Osteoblast (primary cell): Measurements from ENCODE around the gene NASP. TPM values are rescaled to one million over a fixed set of nuclear protein-coding genes. Genes with fewer than 3 reads are reported as not detected.

Source experiments
- DNase-seq: peaks from one replicate; pipeline ENCODE4 v3.0.0; 2011; ENCODE audit warnings: low spot score, mixed read lengths; ENCODE audit not compliant: insufficient read length; ENCODE audit errors: missing footprints
- H2AFZ ChIP-seq: 2 replicates; pipeline ENCODE4 v1.6.0; 2011; ENCODE audit warnings: mild to moderate bottlenecking, low read length
- H3K27ac ChIP-seq: 2 replicates; pipeline ENCODE4 v1.5.1; 2011; ENCODE audit warnings: mild to moderate bottlenecking, low read depth, low read length, moderate library complexity
- H3K27me3 ChIP-seq: 2 replicates; pipeline ENCODE4 v1.6.0; 2012; ENCODE audit warnings: mild to moderate bottlenecking, control low read depth, inconsistent platforms, low read length, moderate library complexity; ENCODE audit not compliant: insufficient read depth
- H3K36me3 ChIP-seq: 2 replicates; pipeline ENCODE4 v1.5.1; 2011; ENCODE audit warnings: mild to moderate bottlenecking, low read length, control low read depth, moderate library complexity; ENCODE audit not compliant: insufficient read depth
- H3K4me1 ChIP-seq: 2 replicates; pipeline ENCODE4 v1.5.1; 2011; ENCODE audit warnings: mild to moderate bottlenecking, low read length, control low read depth, moderate library complexity; ENCODE audit not compliant: insufficient read depth
- H3K4me2 ChIP-seq: 2 replicates; pipeline ENCODE4 v1.6.0; 2011; ENCODE audit warnings: mild to moderate bottlenecking, low read length; ENCODE audit not compliant: insufficient read depth
- H3K4me3 ChIP-seq: fragments of 200-600 bp; sonication (generic); 3 replicates; pipeline ENCODE4 v1.5.1; 2012; ENCODE audit warnings: mild to moderate bottlenecking, low read length, inconsistent platforms; ENCODE audit not compliant: insufficient read depth
- H3K79me2 ChIP-seq: 2 replicates; pipeline ENCODE4 v1.6.0; 2012; ENCODE audit warnings: mild to moderate bottlenecking, low read length, control low read depth, inconsistent platforms; ENCODE audit not compliant: insufficient read depth
- H3K9me3 ChIP-seq: 2 replicates; pipeline ENCODE4 v1.5.1; 2011; ENCODE audit warnings: low read depth, low read length, control low read depth
- H4K20me1 ChIP-seq: 2 replicates; pipeline ENCODE4 v1.6.0; 2012; ENCODE audit warnings: mild to moderate bottlenecking, low read length, control low read depth; ENCODE audit not compliant: insufficient read depth
- CTCF ChIP-seq: IDR thresholded peaks from 2 replicates; pipeline ENCODE4 v1.5.1; 2011; ENCODE audit warnings: mild to moderate bottlenecking, low read depth, low read length, moderate library complexity; ENCODE audit errors: extremely low read depth
- small RNA-seq: library from RNA; depleted of rRNA; stranded (forward); fragments of <200 nt; gene quantifications from one replicate; pipeline ENCODE3, GENCODE V24; 2012
- total RNA-seq: library from RNA; depleted of rRNA; stranded (reverse); fragments of >200 nt; gene quantifications from 2 replicates; pipeline ENCODE4 v1.2.3, GENCODE V29; 2012

NASP gene
- total RNA-seq, 1 donor, result 27.5 TPM

DNA sequence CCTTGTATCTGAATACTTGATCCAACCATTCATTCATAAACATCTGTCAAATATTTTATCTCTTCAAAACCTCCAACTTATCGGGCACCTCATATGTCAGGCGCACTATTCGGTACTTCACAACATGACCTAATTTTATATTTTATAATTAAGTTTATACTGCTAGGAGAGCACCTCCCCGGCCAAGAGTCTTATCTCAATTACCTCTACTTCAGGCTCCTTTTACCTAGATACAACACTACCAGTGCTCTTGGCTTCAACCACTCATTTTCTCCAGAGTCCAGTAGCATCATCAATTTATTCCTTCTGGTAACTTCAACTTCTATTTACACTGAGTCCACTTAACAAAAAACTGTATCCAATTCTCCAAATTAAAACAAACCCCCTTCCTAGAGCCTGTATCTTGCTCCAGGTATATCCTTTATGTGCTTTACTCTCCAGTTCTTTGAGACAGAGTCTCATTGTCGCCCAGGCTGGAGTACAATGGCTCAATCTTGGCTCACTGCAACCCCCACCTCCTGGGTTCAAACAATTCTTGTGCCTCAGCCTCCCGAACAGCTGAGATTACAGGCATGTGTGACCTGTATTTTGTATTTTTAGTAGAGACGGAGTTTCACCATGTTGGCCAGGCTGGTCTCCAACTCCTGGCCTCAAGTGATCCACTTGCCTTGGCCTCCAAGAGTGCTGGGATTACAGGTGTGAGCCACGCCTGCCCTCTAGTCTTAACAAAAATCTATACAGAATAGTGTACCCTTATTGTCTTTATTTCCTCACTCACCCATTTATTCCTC lies 83.7 kb downstream of the NASP start:
- Histone ChIP-seq H3K79me2 (peaks cover 98% of the 10 kb centered on the region), H3K9me3 (no peaks in the 10 kb centered on the region), H3K27me3 (no peaks in the 10 kb centered on the region), H3K27ac (no peak overlapping the region), H4K20me1 (peaks cover 55% of the 10 kb centered on the region), H3K4me2 (no peak overlapping the region), H3K36me3 (no peaks in the 10 kb centered on the region), H3K4me1 (peaks cover 16% of the 10 kb centered on the region), H3K4me3 (no peak overlapping the region), H2AFZ (no peak overlapping the region)
- DNase-seq, result no peak
- TF ChIP-seq CTCF, result no peak

Small RNA genes within 50 kb of the gene (small RNA-seq; reads per million reads assigned to genes)
- gene AL355480.1 (not detected), gene AL355480.2 (not detected), gene AL355480.3 (not detected), gene AL355480.4 (not detected)

Other genes starting within 250 kb of the NASP start
- gene TOE1, start 243.9 kb upstream of the NASP start, total RNA-seq, result 6.5 and 8.5 TPM in 2 replicates
- gene MUTYH, start 243.6 kb upstream of the NASP start, total RNA-seq, result 13.6 and 14.1 TPM in 2 replicates
- gene TESK2, start 92.9 kb upstream of the NASP start, total RNA-seq, result 5.4 and 6.2 TPM in 2 replicates
- 1.8 TPM in 2 replicates for gene CCDC163, start 84.0 kb upstream of the NASP start, total RNA-seq
- gene MMACHC, start 83.7 kb upstream of the NASP start, total RNA-seq, result 2.9 TPM in 2 replicates
- gene PRDX1, start 62.2 kb upstream of the NASP start, total RNA-seq, result 249 and 260 TPM in 2 replicates
- gene AKR1A1, start 33.2 kb upstream of the NASP start, total RNA-seq, result 129 and 136 TPM in 2 replicates
- 0.72 and 1.5 TPM in 2 replicates for gene CCDC17, start 40.0 kb downstream of the NASP start, total RNA-seq
- gene GPBP1L1, start 102.5 kb downstream of the NASP start, total RNA-seq, result 94.3 and 97.4 TPM in 2 replicates
- gene TMEM69, start 104.1 kb downstream of the NASP start, total RNA-seq, result 10.5 and 11.8 TPM in 2 replicates
- 14.1 and 16.2 TPM in 2 replicates for gene IPP, start 166.6 kb downstream of the NASP start, total RNA-seq
- gene MAST2, start 219.6 kb downstream of the NASP start, total RNA-seq, result 24.2 and 33.0 TPM in 2 replicates